ENCODE data around the gene PANX1.
A peak's percentile ranks its signal among the peaks of the same experiment; 100 is the strongest.

Gene PANX1

DNA sequence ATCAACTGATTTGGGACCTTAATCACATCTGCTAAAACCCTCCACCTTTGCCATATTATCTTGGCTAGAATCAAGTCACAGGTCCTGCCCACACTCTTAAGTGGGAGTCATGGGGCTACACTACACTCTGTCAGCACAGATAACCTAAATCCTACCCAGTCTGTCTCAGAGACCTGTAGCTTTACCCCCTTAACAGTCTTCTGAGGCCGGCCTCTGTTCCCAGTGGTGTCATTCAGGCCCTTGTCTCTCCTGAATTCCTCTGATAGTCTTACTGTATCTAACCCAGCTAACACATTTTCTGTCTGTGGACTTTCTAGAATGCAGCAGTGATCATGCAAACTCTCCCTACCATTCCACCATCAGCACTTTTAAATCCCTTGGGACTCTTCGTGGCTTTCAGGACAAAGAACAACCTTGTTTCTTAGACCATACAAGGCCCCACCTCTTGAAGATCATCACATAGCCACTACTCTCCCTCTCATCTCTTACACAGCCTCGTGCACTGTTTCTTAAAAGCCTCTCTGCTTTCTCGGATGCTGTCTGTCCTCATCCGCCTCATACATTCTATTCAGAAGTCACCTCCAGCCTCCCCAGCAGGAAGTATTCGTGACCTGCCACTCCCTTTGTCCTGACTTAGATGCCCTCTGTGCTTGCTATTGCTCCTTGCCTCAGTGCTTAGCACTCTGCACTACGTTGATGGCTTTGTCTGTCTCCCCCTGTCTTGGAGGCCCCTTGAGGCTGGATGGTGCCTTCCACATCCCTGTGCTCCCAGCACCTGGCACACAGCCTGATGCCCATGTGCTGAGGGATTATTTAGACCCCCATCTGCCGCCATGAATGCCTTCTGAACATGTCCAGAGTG, 57.9 kb downstream of the PANX1 start:
- no peak for DNase-seq

DNA sequence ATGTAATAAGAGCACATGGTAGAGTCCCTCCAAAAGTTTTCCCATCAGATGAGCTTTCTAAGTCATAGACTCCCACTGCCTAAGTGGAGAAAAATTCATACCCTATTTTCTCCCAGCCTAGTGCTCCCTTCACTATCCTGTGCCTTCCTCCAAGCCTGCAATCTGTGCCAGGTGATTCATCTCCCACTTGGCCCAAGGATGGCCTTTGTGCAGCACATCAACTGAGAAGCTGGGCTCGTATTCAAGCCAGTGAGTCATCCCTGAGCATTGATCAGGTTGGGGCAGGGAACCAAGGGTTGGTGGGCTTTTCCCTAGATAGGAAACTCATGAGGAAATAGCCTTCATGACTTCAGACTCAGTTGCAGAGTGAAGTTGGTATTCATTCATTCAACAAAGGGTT, 64.6 kb downstream of the PANX1 start:
- peak; percentile 20 for DNase-seq

DNA sequence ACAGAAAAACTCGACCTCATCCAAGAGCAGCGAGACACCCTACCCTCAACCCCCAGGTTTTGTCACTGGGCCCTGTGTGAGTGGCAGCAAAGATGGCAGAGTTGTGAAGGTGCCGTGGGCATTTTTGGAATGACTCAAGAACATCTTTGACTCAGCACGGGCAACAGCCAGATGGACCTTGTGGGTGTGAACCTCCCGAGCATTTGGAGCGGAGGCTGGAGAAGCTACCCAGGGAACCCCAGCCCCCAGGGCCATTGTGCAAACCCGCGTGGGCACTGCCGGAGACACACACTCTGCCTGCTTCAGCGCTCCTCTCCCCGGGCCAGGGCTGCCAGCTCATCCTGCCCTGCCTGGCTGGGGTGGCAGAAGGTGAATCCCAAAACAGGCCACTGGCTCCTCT, 66.1 kb downstream of the PANX1 start:
- DNase-seq, result no peak

DNA sequence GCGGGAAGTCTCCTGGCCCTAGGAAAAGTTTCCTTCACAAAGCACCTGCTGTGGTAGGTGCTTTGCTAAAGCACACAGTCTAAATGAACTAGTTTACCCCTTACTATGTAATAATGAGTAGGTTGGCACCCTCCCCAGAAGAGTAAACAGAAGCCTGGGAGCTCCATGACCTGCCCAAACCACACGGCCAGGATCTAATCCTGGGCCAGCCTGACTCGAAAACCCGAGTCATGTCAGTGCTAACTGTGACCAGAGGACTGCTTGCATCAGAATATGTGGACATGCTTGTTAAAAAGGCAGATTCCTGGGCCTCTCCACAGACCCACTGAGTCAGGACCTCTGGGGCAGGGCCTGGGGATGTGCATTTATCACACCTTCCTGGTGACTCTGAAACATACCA, 67.7 kb downstream of the PANX1 start:
- DNase-seq, result no peak

DNA sequence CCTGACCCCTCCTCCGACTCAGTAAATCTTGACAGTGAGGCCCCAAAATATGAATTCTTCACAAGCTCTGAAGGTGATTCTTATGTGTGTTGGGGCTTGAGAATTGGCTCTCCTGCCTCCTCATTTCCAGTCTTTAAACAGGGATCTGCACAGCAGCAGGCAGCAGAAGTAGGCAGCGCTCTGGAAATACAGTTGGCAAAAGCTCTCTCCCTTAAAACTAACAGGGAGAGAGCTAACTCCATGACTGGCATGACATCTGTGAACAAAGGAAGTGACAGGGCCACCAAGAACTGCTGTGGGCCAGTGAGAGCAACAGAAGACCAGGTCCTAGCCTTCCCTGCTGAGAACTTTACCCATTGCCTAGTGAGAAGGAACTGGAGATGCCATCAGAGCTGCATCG, 70.1 kb downstream of the PANX1 start:
- no peak for DNase-seq

DNA sequence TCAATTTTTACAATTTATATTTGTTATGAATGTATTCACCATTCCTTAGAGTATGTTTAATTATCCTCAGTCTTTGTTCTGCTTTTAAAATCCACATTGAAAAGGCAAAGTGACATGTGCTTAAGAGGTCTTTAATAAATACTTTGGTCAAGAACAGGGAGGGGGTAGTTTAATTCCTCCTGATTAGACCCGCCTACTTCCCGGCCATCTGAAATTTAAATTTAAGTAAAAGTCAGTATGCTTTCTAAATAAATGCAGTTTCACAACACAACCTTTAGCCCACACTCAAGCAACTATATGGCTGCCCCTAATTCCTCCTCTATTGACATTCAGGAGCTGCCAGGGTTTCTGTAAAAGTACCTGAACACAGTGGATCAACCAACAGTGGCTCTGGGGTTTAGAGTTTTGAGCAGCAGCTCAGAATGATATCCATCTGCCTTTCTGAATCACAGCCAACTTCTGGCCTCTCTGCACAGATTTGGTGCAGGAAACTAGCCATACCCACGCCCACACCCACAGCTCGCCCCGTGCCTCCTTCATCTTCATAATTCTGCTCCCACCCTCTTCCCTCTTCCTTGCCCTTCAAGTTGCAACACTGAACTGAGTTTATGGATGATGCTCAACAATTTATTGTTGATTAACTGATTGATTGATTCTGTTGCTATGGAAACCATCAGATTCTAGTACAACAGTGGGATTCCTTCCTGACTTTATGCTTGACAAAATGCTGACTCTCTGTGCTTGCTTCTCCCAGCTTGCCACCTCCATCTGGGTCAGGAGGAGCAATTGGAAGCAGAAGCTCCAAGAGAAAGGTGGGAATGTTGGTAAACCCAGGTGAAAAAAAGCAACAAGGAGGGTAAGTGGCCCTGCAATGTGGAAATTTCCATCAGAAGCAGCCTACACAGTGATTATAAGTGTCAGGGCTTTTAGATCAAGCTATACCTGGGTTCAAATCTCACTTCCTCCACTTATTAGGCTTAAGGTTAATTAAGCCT, 70.8 kb downstream of the PANX1 start:
- no peak for DNase-seq

DNA sequence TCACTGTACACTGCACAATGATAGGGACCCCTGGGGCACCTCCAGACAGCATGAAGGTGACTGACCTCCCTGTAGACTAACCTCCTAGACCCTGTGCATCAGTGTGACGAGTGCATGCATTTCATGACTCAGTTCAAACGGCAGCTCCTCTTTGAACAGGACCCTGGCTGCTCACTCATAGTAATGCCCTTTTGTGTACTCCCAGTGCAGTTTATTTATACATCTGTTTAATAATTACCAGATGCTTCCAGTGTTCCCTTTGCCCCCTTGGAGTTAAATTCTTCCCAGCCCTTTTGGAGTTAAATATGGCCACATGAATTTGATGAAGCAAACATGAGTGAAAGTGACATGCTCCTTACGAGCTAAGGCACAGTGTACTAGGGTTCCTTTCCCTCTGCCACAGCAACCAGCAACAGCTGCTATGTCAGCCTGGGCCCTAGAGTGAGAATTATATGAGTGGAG, 72.4 kb downstream of the PANX1 start:
- peak; percentile 17 for DNase-seq

DNA sequence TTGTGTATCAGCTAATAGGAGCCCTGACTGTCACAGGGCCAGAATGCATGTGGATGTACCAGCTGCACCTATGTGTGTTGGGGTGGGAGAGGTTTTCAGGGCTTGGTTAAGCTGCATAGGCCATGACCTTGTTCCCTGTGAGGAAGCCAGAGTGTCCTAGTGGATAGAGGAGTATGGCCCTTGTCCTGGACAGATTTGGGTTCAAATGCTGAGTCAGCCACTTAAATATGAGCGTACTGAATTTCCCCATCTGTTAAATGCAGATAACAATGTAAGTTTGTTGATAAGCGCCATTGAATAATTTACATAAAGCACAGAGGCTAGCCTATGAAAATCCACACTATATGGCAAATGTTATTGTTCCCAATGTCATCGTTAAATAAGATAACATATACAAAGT, 74.4 kb downstream of the PANX1 start:
- no peak for DNase-seq

DNA sequence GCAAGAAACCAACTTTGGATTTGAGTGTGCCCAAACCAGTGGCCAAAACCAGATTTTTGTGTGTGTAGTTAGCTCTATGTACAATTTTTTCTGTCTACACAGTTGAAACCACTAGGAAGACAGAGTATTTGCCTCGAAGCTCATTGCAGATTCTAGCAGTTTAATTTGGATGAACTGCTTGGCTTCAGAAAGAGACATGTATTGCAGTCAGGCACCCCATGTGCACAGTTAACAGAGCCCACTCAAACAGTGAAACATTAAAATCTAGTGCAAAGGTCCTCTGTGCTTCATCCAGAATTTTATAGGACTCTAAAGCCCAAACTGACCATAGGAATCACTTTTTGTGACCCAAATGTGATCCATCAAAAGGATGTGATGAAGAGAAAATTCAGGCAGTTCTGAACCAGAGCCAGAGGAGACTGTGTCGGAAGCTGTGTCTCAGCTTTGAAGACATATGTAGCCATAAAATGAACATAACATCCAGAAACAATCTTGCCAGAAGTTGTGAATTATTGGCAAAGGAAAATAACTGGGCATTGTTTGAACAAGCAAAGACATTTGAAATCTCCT, 82.7 kb downstream of the PANX1 start:
- DNase-seq, result no peak

DNA sequence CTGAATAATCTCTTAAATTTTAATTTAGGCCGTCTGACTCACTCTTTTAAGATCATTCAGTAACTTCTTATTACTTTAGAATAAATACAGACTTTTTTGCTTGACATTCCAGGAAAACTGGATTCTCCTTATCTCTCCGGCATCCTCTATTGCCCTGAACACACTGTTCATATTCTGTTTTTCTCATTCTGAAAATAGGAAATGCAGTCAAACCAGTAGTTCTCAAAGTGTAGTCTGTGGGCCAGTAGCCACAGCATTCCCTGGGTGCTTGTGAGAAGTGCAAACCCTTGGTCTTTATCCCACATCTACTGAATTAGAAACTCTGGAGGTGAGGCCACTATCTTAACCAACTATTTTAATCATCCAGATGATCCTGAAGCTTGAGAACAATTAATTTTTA, 84.3 kb downstream of the PANX1 start:
- DNase-seq, result no peak

DNA sequence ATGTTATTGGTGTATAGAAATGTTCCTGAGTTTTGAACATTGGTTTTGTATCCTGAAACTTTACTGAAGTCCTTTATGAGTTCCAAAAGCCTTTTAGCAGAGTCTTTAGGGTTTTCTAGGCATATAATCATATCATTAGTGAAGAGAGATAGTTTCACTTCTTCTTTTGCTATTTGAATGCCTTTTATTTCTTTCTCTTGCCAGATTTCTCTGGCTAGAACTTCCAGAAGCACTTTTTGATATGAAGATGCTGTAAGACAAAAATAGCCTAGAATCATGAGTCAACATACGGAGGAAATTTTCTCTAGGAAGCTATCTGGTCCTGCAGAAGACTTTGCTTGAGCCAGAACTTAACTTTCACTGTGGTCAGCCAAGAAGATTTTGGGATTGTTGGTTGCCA, 89.1 kb downstream of the PANX1 start:
- no peak for DNase-seq

DNA sequence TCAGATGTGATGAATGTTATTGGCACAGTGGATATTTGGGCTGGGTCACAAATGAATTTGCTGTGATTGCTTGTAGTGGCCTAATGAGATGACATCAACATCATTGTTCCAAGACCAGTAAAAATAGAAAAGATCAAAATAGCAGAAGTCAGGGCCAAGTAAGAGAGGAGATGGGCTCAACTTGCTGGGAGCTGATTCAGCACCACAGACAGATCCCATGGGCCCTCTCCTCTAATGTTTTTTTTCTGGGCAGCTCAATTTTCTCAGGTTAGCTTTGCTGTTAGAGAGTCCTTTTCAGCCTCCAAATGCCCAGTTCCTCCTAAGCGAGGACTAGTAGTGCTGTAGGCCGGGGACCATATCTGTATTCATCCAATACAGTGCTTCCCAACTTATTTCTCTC, 89.7 kb downstream of the PANX1 start:
- DNase-seq, result no peak

DNA sequence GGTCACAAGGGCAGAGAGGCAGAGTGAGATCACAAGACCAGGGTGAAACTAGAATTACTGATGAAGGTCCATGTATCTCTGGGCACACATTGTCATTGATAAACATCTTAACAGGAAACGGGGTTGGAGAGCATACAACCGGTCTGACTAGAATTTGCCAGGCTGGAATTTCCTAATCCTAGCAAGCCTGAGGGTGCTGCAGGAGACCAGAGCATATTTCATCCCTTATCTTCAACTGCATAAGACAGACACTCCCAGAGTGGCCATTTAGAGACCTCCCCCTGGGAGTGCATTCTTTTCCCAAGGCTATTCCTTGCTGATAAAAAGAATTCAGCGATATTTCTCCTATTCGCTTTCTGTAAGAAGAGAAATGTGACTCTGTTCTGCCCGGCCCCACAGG, 91.1 kb downstream of the PANX1 start:
- DNase-seq, result no peak

DNA sequence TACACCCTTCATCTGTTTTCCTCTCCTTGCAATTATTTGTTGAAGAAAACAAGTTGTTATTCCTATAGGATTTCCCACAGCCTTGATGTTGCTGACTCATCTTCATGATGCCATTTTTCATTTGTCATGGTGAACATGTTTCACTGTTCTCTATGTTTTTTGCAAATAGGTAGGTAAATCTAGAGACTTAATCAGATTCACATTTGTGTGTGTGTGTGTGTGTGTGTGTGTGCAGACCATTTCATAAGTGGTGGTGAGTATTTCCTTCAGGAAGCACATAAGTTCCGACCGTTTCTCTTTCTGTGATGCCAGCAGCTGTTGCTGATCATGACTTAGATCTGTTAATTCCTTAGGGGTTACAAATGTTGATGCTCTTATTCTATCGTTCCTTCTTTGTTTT, 95.4 kb downstream of the PANX1 start:
- no peak for DNase-seq
